ENCODE results near the gene PLEKHG3.
"Not testable (repeated sequence)": the region's sequence is repeated elsewhere in the genome, so short reads cannot be mapped to it uniquely, and the experiment has no call there.

PLEKHG3 gene

GRCh38 chr14:64704143-64704742, at the start of gene PLEKHG3:
PLEKHG3 (plus strand) TSS chr14:64704424; CDS start chr14:64727632, 23,208 bp downstream.
- DNase-seq (ENCODE audit: extremely low spot score) = peak; percentile 80
- CTCF ChIA-PET = interaction anchor here (0.6 kb wide), 1 partner anchor 137 kb away, joined by 3 read pairs; no protein-coding TSS in a partner anchor
- POLR2A ChIA-PET = interaction anchor here (0.5 to 2.1 kb wide), 15 partner anchors 10 to 490 kb away, joined by 3 to 11 read pairs (median 4); partner anchors contain the start of gene HSPA2
- TF ChIP-seq NFRKB (IDR thresholded peaks at IDR 0.05) (no peak), L3MBTL2 (conservative IDR thresholded peaks at IDR 0.05) (0 out of 2 replicates have a peak, but pooled peaks have one; percentile 71)

GRCh38 chr14:64654901-64655300, 49.3 kb upstream of the PLEKHG3 start:
- TF ChIP-seq LEF1 (IDR thresholded peaks at IDR 0.05; ENCODE audit: borderline replicate concordance) (no peak), SUZ12 (IDR thresholded peaks at IDR 0.05) (no peak), FOXA1 (IDR thresholded peaks at IDR 0.05) (no peak), ZNF384 (IDR thresholded peaks at IDR 0.05) (no peak), BHLHE40 (IDR thresholded peaks at IDR 0.05; ENCODE audit: borderline replicate concordance) (no peak), TARDBP (IDR thresholded peaks at IDR 0.05) (no peak), ARNT (IDR thresholded peaks at IDR 0.05) (no peak), ELF4 (IDR thresholded peaks at IDR 0.05) (no peak), FOXM1 (IDR thresholded peaks at IDR 0.05; ENCODE audit: borderline replicate concordance) (no peak), L3MBTL2 (conservative IDR thresholded peaks at IDR 0.05) (no peak), HDGF (IDR thresholded peaks at IDR 0.05; ENCODE audit: borderline replicate concordance) (no peak), SP1 (IDR thresholded peaks at IDR 0.05) (no peak), NFRKB (IDR thresholded peaks at IDR 0.05) (no peak), PKNOX1 (IDR thresholded peaks at IDR 0.05) (no peak), FOXK2 (IDR thresholded peaks at IDR 0.05) (no peak), CTBP1 (IDR thresholded peaks at IDR 0.05; ENCODE audit: borderline replicate concordance) (no peak)
- POLR2A ChIA-PET = interaction anchor here (1.0 kb wide), 1 partner anchor 115 kb away, joined by 3 read pairs; the partner anchor contains the start of gene HSPA2
- CTCF ChIA-PET = interaction anchor here (1.4 kb wide), 1 partner anchor 19 kb away, joined by 3 read pairs; no protein-coding TSS in a partner anchor
- no peak for DNase-seq (ENCODE audit: extremely low spot score)

GRCh38 chr14:64656986-64657385, 47.2 kb upstream of the PLEKHG3 start:
- TF ChIP-seq NFRKB (IDR thresholded peaks at IDR 0.05) = no peak
- TF ChIP-seq L3MBTL2 (conservative IDR thresholded peaks at IDR 0.05) = no peak
- no peak for TF ChIP-seq ZNF384 (IDR thresholded peaks at IDR 0.05)
- no peak for TF ChIP-seq SUZ12 (IDR thresholded peaks at IDR 0.05)
- TF ChIP-seq FOXM1 (IDR thresholded peaks at IDR 0.05; ENCODE audit: borderline replicate concordance) = no peak
- no peak for TF ChIP-seq ARNT (IDR thresholded peaks at IDR 0.05)
- no peak for TF ChIP-seq ELF4 (IDR thresholded peaks at IDR 0.05)
- no peak for TF ChIP-seq SP1 (IDR thresholded peaks at IDR 0.05)
- TF ChIP-seq PKNOX1 (IDR thresholded peaks at IDR 0.05) = no peak
- no peak for TF ChIP-seq HDGF (IDR thresholded peaks at IDR 0.05; ENCODE audit: borderline replicate concordance)
- TF ChIP-seq TARDBP (IDR thresholded peaks at IDR 0.05) = no peak
- TF ChIP-seq CTBP1 (IDR thresholded peaks at IDR 0.05; ENCODE audit: borderline replicate concordance) = no peak
- no peak for TF ChIP-seq LEF1 (IDR thresholded peaks at IDR 0.05; ENCODE audit: borderline replicate concordance)
- TF ChIP-seq FOXK2 (IDR thresholded peaks at IDR 0.05) = no peak
- TF ChIP-seq BHLHE40 (IDR thresholded peaks at IDR 0.05; ENCODE audit: borderline replicate concordance) = no peak
- TF ChIP-seq FOXA1 (IDR thresholded peaks at IDR 0.05) = no peak
- no peak for DNase-seq (ENCODE audit: extremely low spot score)
- CTCF ChIA-PET = no interaction called here
- POLR2A ChIA-PET = no interaction called here

- ChIA-PET POLR2A (no interaction called here), CTCF (no interaction called here)
- no peak for DNase-seq (ENCODE audit: extremely low spot score)
- TF ChIP-seq FOXA1 (IDR thresholded peaks at IDR 0.05) = no peak
These were observed 46.0 kb upstream of the PLEKHG3 start for GRCh38 chr14:64658201-64658600.

- CTCF ChIA-PET, POLR2A ChIA-PET: not testable (repeated sequence)
These were observed 45.4 kb upstream of the PLEKHG3 start for GRCh38 chr14:64658700-64659264.

GRCh38 chr14:64659366-64659765, 44.9 kb upstream of the PLEKHG3 start:
- ChIA-PET POLR2A (no interaction called here), CTCF (no interaction called here)
- no peak for TF ChIP-seq FOXK2 (IDR thresholded peaks at IDR 0.05)
- no peak for TF ChIP-seq FOXA1 (IDR thresholded peaks at IDR 0.05)
- no peak for TF ChIP-seq HDGF (IDR thresholded peaks at IDR 0.05; ENCODE audit: borderline replicate concordance)
- no peak for TF ChIP-seq BHLHE40 (IDR thresholded peaks at IDR 0.05; ENCODE audit: borderline replicate concordance)
- no peak for TF ChIP-seq PKNOX1 (IDR thresholded peaks at IDR 0.05)
- no peak for TF ChIP-seq ELF4 (IDR thresholded peaks at IDR 0.05)
- TF ChIP-seq ZNF384 (IDR thresholded peaks at IDR 0.05) = no peak
- no peak for TF ChIP-seq FOXM1 (IDR thresholded peaks at IDR 0.05; ENCODE audit: borderline replicate concordance)
- no peak for TF ChIP-seq SP1 (IDR thresholded peaks at IDR 0.05)
- TF ChIP-seq ARNT (IDR thresholded peaks at IDR 0.05) = no peak
- TF ChIP-seq SUZ12 (IDR thresholded peaks at IDR 0.05) = no peak
- TF ChIP-seq CTBP1 (IDR thresholded peaks at IDR 0.05; ENCODE audit: borderline replicate concordance) = no peak
- TF ChIP-seq L3MBTL2 (conservative IDR thresholded peaks at IDR 0.05) = no peak
- no peak for TF ChIP-seq TARDBP (IDR thresholded peaks at IDR 0.05)
- TF ChIP-seq NFRKB (IDR thresholded peaks at IDR 0.05) = no peak
- no peak for DNase-seq (ENCODE audit: extremely low spot score)

More at GRCh38 chr14:64658700-64659264, 45.4 kb upstream of the PLEKHG3 start:
- not testable (repeated sequence) for DNase-seq (ENCODE audit: extremely low spot score)
